Inflammatory macrophage treated with lipopolysaccharide for 1 hour (primary cell): ENCODE data around the gene MYOZ2.
A peak's percentile ranks its signal among the peaks of the same experiment; 100 is the strongest.

Experiments
- DNase-seq, 2 donors: peaks; one replicate each; pipeline ENCODE4 v3.0.0-alpha.2; 2020 to 2022

MYOZ2 gene

GRCh38 chr4:119205690-119206089 is 70.1 kb downstream of the MYOZ2 start:
- no peak for DNase-seq

- no peak for DNase-seq
Measured at GRCh38 chr4:119206178-119206577, 70.5 kb downstream of the MYOZ2 start.

GRCh38 chr4:119207051-119207450 is 71.4 kb downstream of the MYOZ2 start:
- no peak for DNase-seq

- peak; percentile 88 for DNase-seq
Measured at GRCh38 chr4:119209077-119209476, 73.4 kb downstream of the MYOZ2 start.

DNA sequence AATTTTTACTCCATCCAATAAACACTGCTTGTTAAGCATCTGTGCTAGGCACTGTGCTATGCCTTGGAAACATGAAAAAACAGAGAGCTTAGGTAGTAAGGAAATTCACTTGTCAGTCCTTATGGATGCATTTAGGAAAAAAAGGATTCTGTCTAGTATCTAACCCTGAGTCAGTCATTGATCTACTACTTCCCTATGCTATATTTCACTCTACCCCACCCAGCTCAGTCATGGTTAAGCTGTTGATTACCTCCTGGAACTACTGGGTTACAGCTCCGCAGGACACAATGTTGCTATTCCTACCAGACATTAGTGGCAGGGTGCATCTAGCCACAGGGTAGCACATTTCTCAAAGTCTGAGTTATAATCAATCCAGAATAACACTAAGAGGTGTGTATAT is 74.0 kb downstream of the MYOZ2 start:
- DNase-seq: no peak

DNA sequence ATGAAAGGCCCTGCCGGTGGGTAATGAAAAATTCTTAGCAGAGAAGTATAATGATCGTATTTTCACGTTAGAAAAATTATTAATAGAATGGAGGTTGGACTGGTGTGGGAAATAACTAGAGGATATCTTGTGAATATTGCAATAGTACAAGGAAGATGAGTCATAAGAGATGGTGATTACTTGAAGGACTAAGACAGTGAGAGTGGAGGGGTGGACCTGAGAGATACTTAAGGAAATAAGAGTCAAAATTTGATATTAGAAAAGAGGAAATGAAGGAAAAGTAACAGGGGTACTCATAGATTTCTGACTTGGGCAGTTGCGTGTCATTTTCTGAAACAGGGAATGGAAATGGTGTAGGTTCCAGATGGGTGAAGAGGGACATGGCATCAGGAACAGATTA is 75.1 kb downstream of the MYOZ2 start:
- DNase-seq: peak; percentile 27 to 46

GRCh38 chr4:119211867-119212233 is 76.2 kb downstream of the MYOZ2 start:
- peak in 1 of 2 donors; percentile 13 for DNase-seq

GRCh38 chr4:119212234-119212963 is 76.8 kb downstream of the MYOZ2 start, which contains the start of gene USP53:
Gene USP53 (plus strand): TSS chr4:119212713. CDS start chr4:119239760, 27,047 bp downstream.
- peak; percentile 79 to 89 for DNase-seq

GRCh38 chr4:119212964-119213606 is 77.5 kb downstream of the MYOZ2 start:
- peak; percentile 69 to 71 for DNase-seq

GRCh38 chr4:119218093-119218492 is 82.5 kb downstream of the MYOZ2 start:
- no peak for DNase-seq

GRCh38 chr4:119221412-119221811 is 85.8 kb downstream of the MYOZ2 start:
- no peak for DNase-seq

GRCh38 chr4:119227690-119228089 is 92.1 kb downstream of the MYOZ2 start:
- no peak for DNase-seq

- DNase-seq: no peak
Measured at GRCh38 chr4:119228406-119228805, 92.8 kb downstream of the MYOZ2 start.

GRCh38 chr4:119229908-119230687 is 94.5 kb downstream of the MYOZ2 start:
- DNase-seq: no peak

- no peak for DNase-seq
Measured at GRCh38 chr4:119231491-119231890, 95.9 kb downstream of the MYOZ2 start.

DNA sequence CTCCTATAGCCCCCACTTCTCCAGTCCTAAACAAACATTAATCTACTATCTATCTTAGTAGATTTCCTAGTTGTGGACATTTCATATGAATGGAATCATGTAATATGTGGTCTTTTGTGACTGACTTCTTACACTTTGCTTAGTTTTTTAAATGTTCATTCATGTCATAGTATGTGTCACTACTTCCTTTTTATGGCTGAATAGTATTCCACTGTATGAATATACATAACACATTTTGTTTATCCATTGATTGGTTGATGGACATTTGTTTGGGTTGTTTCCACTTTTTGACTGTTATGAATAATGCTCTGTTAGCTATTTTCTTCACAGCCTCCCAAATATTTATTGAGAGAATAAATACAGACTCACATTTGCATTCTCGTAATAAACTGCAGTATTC is 96.7 kb downstream of the MYOZ2 start:
- DNase-seq: no peak

DNA sequence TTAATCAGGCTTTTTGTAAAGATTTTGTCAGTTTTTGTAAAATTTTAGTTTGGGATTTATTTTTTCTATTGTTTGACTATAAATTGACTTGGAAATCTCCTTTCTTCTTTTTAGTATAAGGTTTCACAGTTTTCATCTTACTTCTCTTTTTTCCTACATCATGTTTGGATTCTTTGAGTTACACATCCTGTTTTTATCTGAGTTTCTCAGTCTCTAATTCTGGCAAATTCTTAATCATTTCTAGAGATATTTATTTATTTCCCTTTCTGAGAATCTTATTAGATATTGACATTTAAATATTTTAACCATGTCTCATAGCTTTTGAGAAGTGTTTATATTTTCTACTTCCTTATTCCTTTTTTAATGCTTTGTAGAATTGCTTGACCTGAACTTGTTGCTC is 97.6 kb downstream of the MYOZ2 start:
- peak; percentile 10 to 30 for DNase-seq

- peak; percentile 28 to 39 for DNase-seq
Measured at GRCh38 chr4:119233750-119234149, 98.1 kb downstream of the MYOZ2 start.

- DNase-seq: no peak
Measured at GRCh38 chr4:119237201-119237600, 101.6 kb downstream of the MYOZ2 start.
